HG03103 (cell line): ENCODE measurements around the gene TGFB3.
A peak's percentile ranks its signal among the peaks of the same experiment; 100 is the strongest.
"Not testable (repeated sequence)": the region's sequence is repeated elsewhere in the genome, so short reads cannot be mapped to it uniquely, and the experiment has no call there.

ENCODE experiments used
- ATAC-seq: cut with Tn5 transposase; IDR thresholded peaks from one replicate; pipeline ENCODE4 v1.9.1; 2021; ENCODE audit warnings: low read depth; ENCODE audit not compliant: unreplicated experiment

Gene TGFB3

GRCh38 chr14:75981426-75982265 lies at the start of gene TGFB3:
TSS of gene TGFB3 (minus strand) at chr14:75981995. CDS start at chr14:75980893, 1,102 bp downstream.
- ATAC-seq, result peak; percentile 40

- no peak for ATAC-seq
Measured at GRCh38 chr14:76024211-76024907, 42.6 kb upstream of the TGFB3 start.

GRCh38 chr14:76023757-76024156 lies 42.0 kb upstream of the TGFB3 start:
- no peak for ATAC-seq

- no peak for ATAC-seq
Measured at GRCh38 chr14:76022991-76023390, 41.2 kb upstream of the TGFB3 start.

- no peak for ATAC-seq
Measured at GRCh38 chr14:76019676-76020075, 37.9 kb upstream of the TGFB3 start.

- ATAC-seq, result no peak
Measured at GRCh38 chr14:76015668-76016067, 33.9 kb upstream of the TGFB3 start.

- ATAC-seq, result no peak
Measured at GRCh38 chr14:76015191-76015590, 33.4 kb upstream of the TGFB3 start.

- no peak for ATAC-seq
Measured at GRCh38 chr14:76012354-76012753, 30.6 kb upstream of the TGFB3 start.

GRCh38 chr14:76011930-76012329 lies 30.1 kb upstream of the TGFB3 start:
- ATAC-seq, result no peak

GRCh38 chr14:76009627-76010026 lies 27.8 kb upstream of the TGFB3 start:
- not testable (repeated sequence) for ATAC-seq

- no peak for ATAC-seq
Measured at GRCh38 chr14:76007852-76008251, 26.1 kb upstream of the TGFB3 start.

- no peak for ATAC-seq
Measured at GRCh38 chr14:76007379-76007778, 25.6 kb upstream of the TGFB3 start.

- ATAC-seq, result no peak
Measured at GRCh38 chr14:76006253-76006652, 24.5 kb upstream of the TGFB3 start.

- ATAC-seq, result no peak
Measured at GRCh38 chr14:76002383-76002782, 20.6 kb upstream of the TGFB3 start.

- no peak for ATAC-seq
Measured at GRCh38 chr14:75999511-76000190, 17.9 kb upstream of the TGFB3 start.

GRCh38 chr14:75996488-75996887 lies 14.7 kb upstream of the TGFB3 start:
- no peak for ATAC-seq

- ATAC-seq, result no peak
Measured at GRCh38 chr14:75995372-75996041, 13.7 kb upstream of the TGFB3 start.

- ATAC-seq, result no peak
Measured at GRCh38 chr14:75993567-75994041, 11.8 kb upstream of the TGFB3 start.

GRCh38 chr14:75991753-75992152 lies 10.0 kb upstream of the TGFB3 start:
- no peak for ATAC-seq

- ATAC-seq, result no peak
Measured at GRCh38 chr14:75990297-75990696, 8.5 kb upstream of the TGFB3 start.

- ATAC-seq, result no peak
Measured at GRCh38 chr14:75989134-75989533, 7.3 kb upstream of the TGFB3 start.
